Naive thymus-derived CD8-positive, alpha-beta T cell (primary cell): ENCODE results near the gene MFSD6. TPM values are rescaled to one million over a fixed set of nuclear protein-coding genes. Genes with fewer than 3 reads are reported as not detected.

Source experiments
- ATAC-seq, 2 donors: fragments of 150-1000 bp; cut with Tn5 transposase in 1 of 2; sonication (Bioruptor Pico), chemical (Tn5 transposase) in 1 of 2; 1 replicate in 1 of 2; 2 replicates in 1 of 2; pipeline ENCODE4 v1.10.0; 2021; ENCODE audit warnings: mild to moderate bottlenecking in 2 of 2, moderate library complexity in 2 of 2
- POLR2A ChIA-PET: fragments of 350-600 bp; sonication (Branson Sonifier 250); formaldehyde crosslinking; loops from one replicate; lab custom pipeline; 2021; ENCODE audit warnings: antibody characterized with exemption; lab: Charles Lee
- DNase-seq, 10 donors: peaks; one replicate each; pipeline versions ENCODE4 v3.0.0 to v3.0.0-alpha.2; 2020 to 2022
- H3K27ac Mint-ChIP-seq, 10 donors: one replicate each; pipeline ENCODE4 v1.8.0; 2020 to 2022; ENCODE audit warnings: mild to moderate bottlenecking in 10 of 10, mixed read lengths in 10 of 10, moderate library complexity in 4 of 10, inconsistent platforms in 1 of 10
- H3K27me3 Mint-ChIP-seq, 5 donors: one replicate each; pipeline ENCODE4 v1.8.0; 2021 to 2022; ENCODE audit warnings: mixed read lengths in 5 of 5
- H3K36me3 Mint-ChIP-seq, 3 donors: one replicate each; pipeline ENCODE4 v1.8.0; 2020 to 2022; ENCODE audit warnings: mixed read lengths in 3 of 3, mild to moderate bottlenecking in 2 of 3, inconsistent platforms in 1 of 3
- H3K4me1 Mint-ChIP-seq, 4 donors: one replicate each; pipeline ENCODE4 v1.8.0; 2021 to 2022; ENCODE audit warnings: mixed read lengths in 4 of 4
- H3K4me3 Mint-ChIP-seq, 10 donors: one replicate each; pipeline ENCODE4 v1.8.0; 2020 to 2022; ENCODE audit warnings: mild to moderate bottlenecking in 10 of 10, mixed read lengths in 10 of 10, moderate library complexity in 6 of 10, inconsistent platforms in 1 of 10
- H3K9me3 Mint-ChIP-seq, 9 donors: one replicate each; pipeline ENCODE4 v1.8.0; 2020 to 2022; ENCODE audit warnings: mixed read lengths in 9 of 9, mild to moderate bottlenecking in 3 of 9, inconsistent platforms in 1 of 9, moderate library complexity in 1 of 9
- polyA plus RNA-seq, 3 donors: library from polyadenylated mRNA; unstranded; fragments of 300-500 nt; fragmentation: Illumina TruSeq; gene quantifications; one replicate each; pipeline ENCODE4 v1.2.3, GENCODE V29; 2021
- total RNA-seq, 8 experiments: library from RNA in 2 of 8; stranded (reverse) in 2 of 8; gene quantifications; one replicate each; pipeline ENCODE4 v1.2.3 and lab custom pipeline; 2021 to 2026

MFSD6 gene
- total and polyA plus RNA-seq, 5 experiments from 2014 or later, result 14.7 to 61.3 (median 18.5) TPM

DNA sequence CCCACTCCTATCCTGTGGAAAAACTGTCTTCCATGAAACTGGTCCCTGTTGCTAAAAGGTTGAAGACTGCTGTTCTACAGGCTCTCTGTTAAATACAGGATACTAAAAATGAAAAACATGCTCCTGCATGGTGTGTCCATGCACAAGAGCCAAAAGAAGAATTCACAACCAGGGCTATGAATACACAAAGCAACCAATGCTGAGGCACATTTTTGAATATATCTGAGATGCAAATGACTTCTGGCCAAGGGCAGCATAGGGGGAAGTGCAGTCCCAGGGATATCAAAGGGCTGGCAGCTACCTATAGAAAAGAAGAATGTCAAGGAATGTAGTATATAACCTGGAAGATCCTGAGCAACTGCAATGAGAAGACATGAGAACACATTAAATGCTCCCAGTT lies 119.8 kb downstream of the MFSD6 start:
- H3K4me1 Mint-ChIP-seq, result peaks cover 35 to 79% (median 60%) of the 10 kb centered on the region in 4 donors
- POLR2A ChIA-PET, result interaction anchor here (0.6 kb wide), 1 partner anchor 121 kb away, joined by 4 read pairs; the partner anchor contains the start of gene NAB1
- no peaks in the 10 kb centered on the region for H3K9me3 Mint-ChIP-seq
- DNase-seq (no peak), ATAC-seq (no peak)
- H3K27me3 Mint-ChIP-seq, result no peaks in the 10 kb centered on the region
- peaks cover 0 to 14% (median 10%) of the 10 kb centered on the region in 3 donors for H3K36me3 Mint-ChIP-seq
- H3K4me3 Mint-ChIP-seq, result peak overlapping the region in 1 of 10 donors; percentile 7
- H3K27ac Mint-ChIP-seq, result peak overlapping the region in 4 of 10 donors; percentile 18 to 72 (median 35)

DNA sequence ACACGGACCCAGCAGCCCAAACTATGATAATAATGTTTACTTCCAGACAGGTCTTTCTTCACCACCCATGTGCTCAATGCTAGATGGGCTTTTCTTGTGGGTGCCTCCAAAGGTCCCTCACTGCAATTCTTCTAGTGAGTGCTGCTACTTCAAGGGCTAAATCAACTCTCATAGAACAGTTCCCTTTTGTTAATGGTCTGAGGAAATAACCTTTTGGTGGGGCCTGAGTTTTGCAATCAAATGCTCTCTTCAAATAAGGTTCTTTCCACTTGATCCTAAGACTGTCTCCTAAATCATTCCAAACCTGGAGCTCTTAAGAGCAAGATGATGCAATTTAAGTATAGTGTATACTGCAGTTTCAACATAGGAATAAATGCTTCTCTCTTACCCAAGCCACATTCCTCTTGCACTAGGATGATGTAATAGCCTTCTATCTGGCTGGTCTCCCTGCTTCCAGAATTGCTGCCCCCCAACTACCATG lies 120.4 kb downstream of the MFSD6 start:
- no peaks in the 10 kb centered on the region for H3K27me3 Mint-ChIP-seq
- no peak overlapping the region for H3K4me3 Mint-ChIP-seq
- H3K9me3 Mint-ChIP-seq, result no peaks in the 10 kb centered on the region
- peaks cover 0 to 9% (median 7%) of the 10 kb centered on the region in 3 donors for H3K36me3 Mint-ChIP-seq
- DNase-seq, result no peak
- POLR2A ChIA-PET, result interaction anchor here (0.7 to 1.7 kb wide), 2 partner anchors 11 to 99 kb away, joined by 3 to 5 read pairs; no protein-coding TSS in a partner anchor
- no peak for ATAC-seq
- peak overlapping the region in 7 of 10 donors; percentile 1 to 81 (median 37) for H3K27ac Mint-ChIP-seq
- peaks cover 39 to 84% (median 67%) of the 10 kb centered on the region in 4 donors for H3K4me1 Mint-ChIP-seq

DNA sequence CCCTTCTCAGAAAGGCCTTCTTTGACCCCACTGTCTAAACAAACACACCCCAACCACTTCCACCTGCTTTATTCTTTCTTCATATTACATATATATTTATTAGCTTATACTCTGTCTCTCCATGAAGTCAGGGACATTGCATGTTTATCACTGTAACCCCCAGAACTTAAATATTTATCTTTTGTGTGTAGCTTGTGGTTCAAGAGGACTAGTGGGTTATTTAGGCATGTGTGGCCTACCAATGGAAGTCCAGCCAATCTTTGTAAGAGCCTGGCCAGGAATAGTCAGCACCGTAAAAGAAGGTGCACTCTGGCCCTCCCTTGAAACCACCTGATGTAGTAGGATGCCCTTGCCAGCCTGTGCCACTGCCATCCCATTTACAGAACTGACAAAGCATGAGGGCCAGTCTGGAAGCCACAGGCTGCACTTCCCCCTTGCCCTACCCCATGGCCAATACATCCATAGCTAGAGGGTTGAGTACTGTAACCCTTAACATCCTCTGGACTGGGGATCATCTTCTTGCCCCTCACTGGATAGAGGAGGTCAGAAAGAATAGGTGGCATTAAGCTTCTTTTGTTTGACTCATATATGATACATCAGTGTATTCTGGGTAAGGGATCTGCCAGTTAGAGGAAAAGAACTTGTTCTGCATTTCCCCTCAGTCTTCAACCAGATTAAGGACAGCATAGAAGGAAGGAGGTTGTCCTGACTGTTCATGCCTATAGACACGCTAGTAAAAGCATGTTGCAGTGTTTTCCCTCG lies 121.5 kb downstream of the MFSD6 start:
- peak overlapping the region in 9 of 10 donors; percentile 19 to 85 (median 67) for H3K27ac Mint-ChIP-seq
- DNase-seq, result no peak
- peaks cover 0 to 1% (median 0%) of the 10 kb centered on the region in 3 donors for H3K36me3 Mint-ChIP-seq
- H3K4me3 Mint-ChIP-seq, result peak overlapping the region in 2 of 10 donors; percentile 12 to 21
- no peak for ATAC-seq
- POLR2A ChIA-PET, result interaction anchor here (0.7 to 1.7 kb wide), 3 partner anchors 12 to 123 kb away, joined by 3 to 5 read pairs (median 3); no protein-coding TSS in a partner anchor
- no peaks in the 10 kb centered on the region for H3K9me3 Mint-ChIP-seq
- H3K27me3 Mint-ChIP-seq, result no peaks in the 10 kb centered on the region
- H3K4me1 Mint-ChIP-seq, result peaks cover 40 to 85% (median 73%) of the 10 kb centered on the region in 4 donors

GRCh38 chr2:190530248-190530900 lies 122.2 kb downstream of the MFSD6 start:
- Mint-ChIP-seq H3K36me3 (no peaks in the 10 kb centered on the region), H3K9me3 (no peaks in the 10 kb centered on the region), H3K4me3 (peak overlapping the region in 2 of 10 donors; percentile 4 to 47), H3K4me1 (peaks cover 40 to 82% (median 74%) of the 10 kb centered on the region in 4 donors), H3K27me3 (no peaks in the 10 kb centered on the region), H3K27ac (peak overlapping the region in 9 of 10 donors; percentile 12 to 72 (median 56))
- no peak for ATAC-seq
- POLR2A ChIA-PET, result interaction anchor here (0.8 to 4.7 kb wide), 3 partner anchors 12 to 123 kb away, joined by 3 to 40 read pairs (median 5); no protein-coding TSS in a partner anchor
- no peak for DNase-seq

DNA sequence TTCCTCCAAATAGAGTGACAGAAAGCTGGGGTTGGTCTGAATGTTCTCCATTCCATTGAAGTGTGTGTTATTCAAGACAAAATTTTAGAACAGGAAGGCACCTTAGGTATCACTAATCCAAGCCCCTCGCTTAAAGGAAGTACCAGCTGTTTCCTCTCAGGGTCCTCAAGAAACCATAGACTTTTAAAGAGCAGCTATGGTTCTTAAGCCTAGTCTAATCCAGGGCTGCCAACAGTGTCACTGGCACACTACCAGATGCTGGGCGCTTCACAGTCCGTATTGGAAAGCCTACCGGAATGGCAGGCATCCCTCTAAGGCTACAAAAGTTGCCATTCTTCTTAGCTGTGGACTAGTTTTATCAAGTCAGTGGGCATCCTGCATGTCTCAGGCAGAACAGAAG lies 124.4 kb downstream of the MFSD6 start:
- POLR2A ChIA-PET, result interaction anchor here (0.6 to 4.7 kb wide), 6 partner anchors 8 to 350 kb away, joined by 3 to 99 read pairs (median 20); partner anchors contain the start of genes MFSD6 and NAB1
- H3K27ac Mint-ChIP-seq, result peak overlapping the region; percentile 89 to 100 (median 100)
- H3K4me1 Mint-ChIP-seq, result peaks cover 32 to 77% (median 70%) of the 10 kb centered on the region in 4 donors
- H3K36me3 Mint-ChIP-seq, result peaks cover 0 to 9% (median 3%) of the 10 kb centered on the region in 3 donors
- ATAC-seq (no peak), DNase-seq (no peak)
- peak overlapping the region in 9 of 10 donors; percentile 92 to 99 (median 98) for H3K4me3 Mint-ChIP-seq
- H3K9me3 Mint-ChIP-seq, result peaks cover 0 to 12% (median 5%) of the 10 kb centered on the region in 9 donors
- no peaks in the 10 kb centered on the region for H3K27me3 Mint-ChIP-seq

- POLR2A ChIA-PET, result interaction anchor here (0.8 to 4.7 kb wide), 18 partner anchors 9 to 1144 kb away, joined by 3 to 99 read pairs (median 4); partner anchors contain the start of genes HIBCH, MFSD6, NAB1 and NABP1
- H3K4me1 Mint-ChIP-seq, result peaks cover 29 to 69% (median 64%) of the 10 kb centered on the region in 4 donors
- H3K4me3 Mint-ChIP-seq, result peak overlapping the region; percentile 92 to 99 (median 98)
- peaks cover 3 to 12% (median 5%) of the 10 kb centered on the region in 3 donors for H3K36me3 Mint-ChIP-seq
- ATAC-seq (no peak), DNase-seq (peak in 1 of 10 donors; percentile 8)
- peak overlapping the region; percentile 98 to 100 (median 100) for H3K27ac Mint-ChIP-seq
- no peaks in the 10 kb centered on the region for H3K27me3 Mint-ChIP-seq
- peaks cover 0 to 18% (median 12%) of the 10 kb centered on the region in 9 donors for H3K9me3 Mint-ChIP-seq
Measured at GRCh38 chr2:190533175-190533967, 125.2 kb downstream of the MFSD6 start.

GRCh38 chr2:190533968-190534309 lies 125.8 kb downstream of the MFSD6 start:
- Mint-ChIP-seq H3K27me3 (no peaks in the 10 kb centered on the region), H3K9me3 (peaks cover 6 to 24% (median 18%) of the 10 kb centered on the region in 9 donors), H3K4me1 (peaks cover 23 to 64% (median 58%) of the 10 kb centered on the region in 4 donors), H3K36me3 (peaks cover 3 to 17% (median 10%) of the 10 kb centered on the region in 3 donors), H3K27ac (peak overlapping the region; percentile 98 to 100 (median 100)), H3K4me3 (peak overlapping the region; percentile 92 to 99 (median 98))
- DNase-seq, result peak in 9 of 10 donors; percentile 23 to 82 (median 55)
- peak; percentile 47 to 68 for ATAC-seq
- POLR2A ChIA-PET, result interaction anchor here (0.8 to 4.7 kb wide), 19 partner anchors 11 to 1144 kb away, joined by 3 to 99 read pairs (median 4); partner anchors contain the start of genes HIBCH, MFSD6, NAB1 and NABP1

DNA sequence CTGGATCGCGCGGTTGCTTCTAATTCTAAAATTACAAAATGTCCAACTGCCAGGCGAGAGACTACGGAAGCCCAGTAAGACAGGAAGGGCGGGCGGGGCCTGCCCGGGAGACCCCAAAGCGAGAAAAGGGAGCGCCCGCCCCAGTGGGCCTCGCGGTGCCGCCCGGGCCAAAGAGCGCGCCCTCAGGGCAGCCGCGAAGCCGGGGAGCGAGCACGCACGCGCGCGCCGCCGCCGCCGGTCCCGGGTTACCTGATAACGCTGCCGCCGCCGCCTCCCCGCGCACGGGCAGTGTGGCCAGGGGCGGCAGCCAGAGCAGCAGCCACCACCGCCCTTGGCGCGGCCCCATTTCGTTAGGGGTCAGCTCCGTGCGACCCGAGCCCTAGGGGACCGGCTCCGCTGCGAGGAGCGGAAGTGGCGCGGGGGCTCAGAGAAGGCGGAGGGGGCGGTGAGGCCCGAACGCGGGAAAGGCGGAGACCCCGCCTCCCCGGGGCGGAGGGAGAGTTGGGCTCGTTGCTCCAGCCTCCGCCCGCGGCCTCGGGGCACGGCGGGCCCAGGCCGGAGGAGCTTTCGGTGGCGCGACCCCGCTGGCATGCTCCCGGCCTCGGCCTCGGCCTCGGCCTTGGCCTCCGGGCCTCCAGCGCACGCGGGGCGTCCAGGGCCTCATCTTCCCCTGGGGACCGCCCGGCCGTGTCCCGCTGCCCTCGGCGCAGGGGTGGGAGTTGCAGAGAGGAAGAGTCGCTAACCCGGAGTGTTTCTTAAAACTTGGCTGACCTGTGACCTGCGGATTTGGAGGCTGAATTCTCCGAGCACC lies 126.4 kb downstream of the MFSD6 start, which contains the start of gene NEMP2:
Gene NEMP2, minus strand, starts transcription at position 413 of the 811 bp plus-strand sequence. Its CDS starts 67 bp downstream, at position 346.
- Mint-ChIP-seq H3K4me3 (peak within 1 kb of the TSS; percentile 92 to 99 (median 98)), H3K27ac (peak within 1 kb of the TSS; percentile 98 to 100 (median 100)), H3K9me3 (peaks cover 10 to 30% (median 20%) of the 10 kb centered on the region in 9 donors), H3K27me3 (no peaks in the 10 kb centered on the region), H3K4me1 (peaks cover 19 to 58% (median 53%) of the 10 kb centered on the region in 4 donors), H3K36me3 (peaks cover 3 to 21% (median 16%) of the 10 kb centered on the region in 3 donors)
- peak; percentile 68 to 93 (median 82) for DNase-seq
- POLR2A ChIA-PET, result interaction anchor here (0.6 to 4.7 kb wide), 18 partner anchors 10 to 1143 kb away, joined by 3 to 99 read pairs (median 4); partner anchors contain the start of genes MFSD6, NAB1, NABP1 and OSGEPL1
- ATAC-seq, result peak; percentile 77 to 80

DNA sequence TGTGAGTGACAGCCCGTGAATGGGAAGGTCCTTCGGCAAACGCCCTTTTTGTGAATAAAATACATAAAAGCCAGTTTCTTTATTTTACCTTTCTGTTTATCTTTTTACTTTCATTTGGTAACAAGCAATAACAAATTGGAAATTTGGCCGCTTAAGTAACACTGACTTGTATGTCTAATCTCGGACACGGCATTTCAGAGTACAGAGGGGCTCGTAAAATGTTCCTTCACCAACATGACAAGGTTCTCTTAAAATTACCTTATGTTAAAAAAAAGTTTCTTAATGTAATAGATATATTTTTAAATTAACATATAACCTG lies 126.9 kb downstream of the MFSD6 start:
- H3K36me3 Mint-ChIP-seq, result peaks cover 3 to 27% (median 21%) of the 10 kb centered on the region in 3 donors
- peaks cover 14 to 52% (median 47%) of the 10 kb centered on the region in 4 donors for H3K4me1 Mint-ChIP-seq
- peaks cover 13 to 35% (median 24%) of the 10 kb centered on the region in 9 donors for H3K9me3 Mint-ChIP-seq
- POLR2A ChIA-PET, result interaction anchor here (0.6 to 4.7 kb wide), 10 partner anchors 12 to 175 kb away, joined by 3 to 99 read pairs (median 8); partner anchors contain the start of genes MFSD6 and NAB1
- H3K4me3 Mint-ChIP-seq, result peak overlapping the region; percentile 62 to 96 (median 92)
- H3K27me3 Mint-ChIP-seq, result no peaks in the 10 kb centered on the region
- DNase-seq (no peak), ATAC-seq (no peak)
- H3K27ac Mint-ChIP-seq, result peak overlapping the region in 9 of 10 donors; percentile 95 to 100 (median 98)

DNA sequence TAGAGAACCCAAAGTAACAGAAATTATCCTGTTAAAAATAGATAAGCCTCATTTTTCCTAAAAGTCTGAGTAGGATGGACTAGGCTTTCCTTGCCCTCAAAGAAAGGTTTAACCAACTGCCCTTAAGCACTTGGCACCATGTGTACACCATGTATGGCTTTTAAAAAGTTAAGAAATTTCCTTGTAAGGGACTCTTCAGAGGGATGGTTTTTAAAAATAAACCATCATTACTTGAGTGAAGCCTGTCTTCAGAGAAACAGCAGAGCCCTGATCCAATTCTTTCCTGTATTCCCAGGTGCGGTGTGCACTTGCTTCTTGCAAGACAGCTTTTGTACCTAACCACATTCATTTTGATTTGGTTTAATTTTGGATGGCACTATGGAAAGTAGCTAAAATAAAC lies 127.4 kb downstream of the MFSD6 start:
- no peaks in the 10 kb centered on the region for H3K27me3 Mint-ChIP-seq
- peak overlapping the region; percentile 23 to 96 (median 82) for H3K4me3 Mint-ChIP-seq
- no peak for DNase-seq
- POLR2A ChIA-PET, result interaction anchor here (0.9 to 4.5 kb wide), 2 partner anchors 20 to 127 kb away, joined by 3 to 99 read pairs; partner anchors contain the start of gene MFSD6
- H3K4me1 Mint-ChIP-seq, result peaks cover 10 to 47% (median 42%) of the 10 kb centered on the region in 4 donors
- no peak for ATAC-seq
- H3K9me3 Mint-ChIP-seq, result peaks cover 14 to 40% (median 29%) of the 10 kb centered on the region in 9 donors
- peaks cover 3 to 32% (median 26%) of the 10 kb centered on the region in 3 donors for H3K36me3 Mint-ChIP-seq
- peak overlapping the region; percentile 35 to 100 (median 78) for H3K27ac Mint-ChIP-seq
